Measurements from ENCODE around the gene FBXO40. TPM values are rescaled to one million over a fixed set of nuclear protein-coding genes. Genes with fewer than 3 reads are reported as not detected.

Gene FBXO40
- polyA plus RNA-seq, 3 donors = 0.03 TPM; not detected in 2

DNA sequence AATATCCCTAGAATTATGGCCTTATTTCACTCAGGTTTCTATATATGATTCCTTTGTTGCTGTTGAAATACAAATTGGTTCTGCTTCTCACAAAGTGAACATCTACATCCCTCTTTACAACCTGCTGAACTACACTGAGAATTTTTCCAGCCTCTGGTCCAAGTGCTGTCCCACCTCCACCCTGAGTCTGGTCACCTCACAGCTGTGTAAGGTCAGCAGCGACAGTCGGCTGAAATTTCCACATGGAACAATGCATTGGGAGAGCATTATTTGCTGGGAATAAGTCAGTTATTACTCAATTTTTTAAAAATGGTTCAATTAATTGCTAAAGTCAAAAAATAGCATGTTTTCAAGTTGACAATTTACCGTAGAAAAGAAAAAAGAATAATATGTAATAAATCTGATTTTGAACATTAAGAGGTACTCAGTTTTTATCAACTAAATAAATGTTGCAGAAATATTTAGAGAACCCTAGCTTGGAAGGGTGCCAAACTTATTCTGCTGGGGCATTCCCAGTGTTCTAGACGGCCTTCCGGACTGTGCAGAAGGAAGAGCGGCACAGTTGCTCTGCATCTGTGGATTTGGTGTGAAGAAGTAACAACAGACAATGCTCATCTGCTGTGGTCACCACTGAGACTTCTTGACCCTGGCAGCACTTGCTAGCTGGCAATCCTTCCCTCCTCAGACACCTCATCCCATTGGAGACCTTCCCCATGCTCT lies 65.7 kb downstream of the FBXO40 start:
- no peak for DNase-seq (ENCODE audit: extremely low read depth in 1 of 11, low read depth in 9 of 11, low spot score in 4 of 11)

DNA sequence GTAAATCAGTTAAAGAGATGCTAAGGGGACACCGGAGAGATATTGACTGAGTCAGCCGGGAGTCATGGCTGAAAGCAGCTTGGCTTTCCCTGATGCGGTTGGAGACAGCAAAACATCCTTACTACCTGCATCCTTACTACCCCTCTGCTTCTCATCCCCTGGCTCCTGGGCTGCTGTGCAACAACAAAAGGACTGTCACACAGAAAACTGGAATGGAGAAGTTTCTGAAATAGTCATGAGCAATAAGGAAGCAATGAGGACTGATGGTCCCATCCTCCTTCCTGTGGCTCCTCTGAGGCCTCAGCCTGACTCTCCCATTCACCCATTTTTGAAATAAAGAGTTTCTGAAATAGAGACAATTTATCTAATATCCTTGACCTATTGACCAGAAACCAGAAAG lies 66.4 kb downstream of the FBXO40 start:
- DNase-seq (ENCODE audit: extremely low read depth in 1 of 11, low read depth in 9 of 11, low spot score in 4 of 11) = no peak

DNA sequence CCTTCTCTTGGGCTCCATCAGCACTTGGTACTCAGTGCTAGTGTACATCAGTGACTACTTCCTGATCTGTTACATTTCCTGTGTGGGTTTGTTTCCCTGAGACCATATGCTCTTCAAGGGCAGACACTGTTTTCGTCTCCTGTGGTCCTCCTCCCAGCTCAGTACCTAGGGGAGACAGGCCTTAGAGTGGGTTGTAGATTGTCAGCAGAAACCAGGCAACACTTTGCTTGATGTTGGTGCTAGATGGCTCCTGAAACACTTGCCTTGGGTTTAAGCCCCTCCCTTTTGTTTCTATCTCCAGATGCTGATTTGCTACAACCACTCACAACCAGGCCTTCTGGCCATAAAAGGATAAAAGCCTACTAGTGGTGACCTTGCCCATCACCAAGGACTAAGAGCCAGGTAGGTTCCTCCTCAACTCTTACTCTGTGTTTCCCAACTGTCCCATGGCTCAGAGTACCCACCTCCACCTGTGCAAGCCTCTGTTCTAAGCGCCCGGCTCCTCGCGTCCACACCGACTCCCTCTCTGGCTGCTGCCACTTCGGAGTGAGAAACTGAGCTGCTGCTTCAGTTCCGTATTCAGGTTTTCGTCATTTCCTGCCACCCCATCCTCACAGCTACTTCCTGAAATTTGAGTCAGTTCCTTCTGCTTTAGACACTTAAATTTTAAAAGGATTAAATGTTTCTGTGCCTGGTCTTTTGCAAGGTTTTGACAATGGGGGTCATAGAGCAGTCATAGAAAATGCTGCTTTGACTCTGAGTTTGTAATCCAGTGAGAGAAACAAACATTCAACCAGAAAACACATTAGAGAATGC lies 67.4 kb downstream of the FBXO40 start, which contains the start of gene HCLS1:
TSS of gene HCLS1 (minus strand) at position 548 of the 816 bp plus-strand sequence. CDS start 2,556 bp downstream, outside the sequence.
- DNase-seq (ENCODE audit: extremely low read depth in 1 of 11, low read depth in 9 of 11, low spot score in 4 of 11) = no peak

DNA sequence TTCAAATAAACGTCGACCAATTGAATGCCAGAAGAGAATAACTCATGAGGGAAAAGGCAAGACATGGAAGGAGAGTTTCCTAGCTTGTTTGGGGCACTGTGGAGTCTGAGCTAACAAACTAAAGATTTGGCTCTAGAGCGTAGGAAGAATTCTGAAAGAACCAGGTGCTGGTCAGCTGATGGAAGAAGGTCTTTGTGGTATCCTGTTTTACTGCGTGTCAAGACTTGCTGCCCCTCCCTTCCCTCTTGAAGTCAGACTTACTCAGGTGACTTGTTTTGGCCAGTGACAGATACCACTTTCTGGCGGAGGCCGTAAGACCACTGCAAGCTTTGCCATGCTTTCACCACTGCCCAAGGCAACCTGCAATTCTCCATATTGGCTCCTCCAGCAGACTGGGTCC lies 68.2 kb downstream of the FBXO40 start:
- DNase-seq (ENCODE audit: extremely low read depth in 1 of 11, low read depth in 9 of 11, low spot score in 4 of 11) = no peak

DNA sequence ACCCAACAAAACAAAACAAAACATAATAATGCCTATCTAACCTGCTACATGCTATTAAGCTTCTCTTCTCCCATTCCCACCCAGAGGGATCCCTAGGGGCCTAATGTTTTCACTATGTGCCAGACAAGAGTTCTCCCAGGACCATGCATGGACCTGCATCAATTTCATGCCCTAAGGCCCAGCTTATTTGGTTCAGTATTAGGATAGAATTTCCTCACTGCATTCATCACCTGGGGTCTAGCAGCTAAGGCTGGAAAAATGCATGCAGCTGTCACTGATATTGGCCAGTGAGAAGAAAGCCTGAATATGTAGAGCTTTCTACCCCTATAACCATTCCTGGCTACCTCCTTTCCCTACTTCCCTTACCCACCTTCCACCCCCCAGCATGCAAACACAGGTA lies 69.6 kb downstream of the FBXO40 start:
- no peak for DNase-seq (ENCODE audit: extremely low read depth in 1 of 11, low read depth in 9 of 11, low spot score in 4 of 11)

DNA sequence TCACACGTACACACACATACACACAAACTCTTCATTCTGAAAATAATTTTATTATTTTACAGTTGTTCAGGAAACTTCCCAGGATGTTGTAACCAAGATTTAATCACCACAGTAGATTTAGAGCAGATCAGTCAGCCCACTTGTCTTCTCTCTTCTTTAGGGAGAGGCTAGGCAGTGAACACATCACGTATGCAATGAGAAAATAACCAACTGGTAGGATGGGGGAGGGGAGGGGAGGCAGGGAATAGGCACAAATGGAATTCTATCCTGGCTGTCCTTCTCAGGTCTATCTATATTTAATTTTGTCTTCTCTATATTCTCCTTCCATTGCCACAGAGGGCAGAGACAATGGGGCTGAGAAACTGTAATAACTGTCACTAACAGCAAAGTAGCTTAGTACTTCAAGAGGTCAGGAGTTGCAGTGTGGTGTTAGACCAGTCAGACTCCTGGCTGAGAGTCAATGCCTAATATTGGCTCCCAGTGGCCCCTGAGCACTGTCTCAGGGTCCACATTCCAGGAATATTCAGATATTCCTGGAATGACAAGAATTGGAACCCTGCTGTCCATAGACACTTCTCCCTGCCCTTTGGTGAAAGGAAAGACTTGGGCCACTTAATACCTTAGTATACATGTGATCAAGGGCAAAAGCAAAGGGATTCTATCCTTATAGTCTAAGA lies 70.1 kb downstream of the FBXO40 start:
- DNase-seq (ENCODE audit: extremely low read depth in 1 of 11, low read depth in 9 of 11, low spot score in 4 of 11) = no peak

DNA sequence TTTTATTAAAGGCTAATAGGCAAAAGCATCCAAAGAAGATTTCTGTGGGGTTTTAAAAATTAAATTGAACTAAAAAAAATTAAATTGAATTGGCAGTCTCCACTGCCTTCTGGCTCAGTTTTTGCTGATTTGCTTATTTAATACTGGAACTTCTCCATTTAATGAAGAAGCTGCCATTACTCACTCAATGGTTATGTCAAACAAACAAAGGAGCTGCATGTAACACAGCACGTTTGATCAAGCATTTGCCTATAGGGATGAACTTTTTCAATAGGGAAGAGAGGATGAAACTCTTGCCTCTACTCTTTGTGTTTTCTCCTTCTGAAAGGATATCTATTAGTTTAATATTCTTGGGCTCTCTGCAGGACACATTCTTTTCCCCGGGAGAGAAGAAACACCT lies 72.3 kb downstream of the FBXO40 start:
- DNase-seq (ENCODE audit: extremely low read depth in 1 of 11, low read depth in 9 of 11, low spot score in 4 of 11) = no peak

DNA sequence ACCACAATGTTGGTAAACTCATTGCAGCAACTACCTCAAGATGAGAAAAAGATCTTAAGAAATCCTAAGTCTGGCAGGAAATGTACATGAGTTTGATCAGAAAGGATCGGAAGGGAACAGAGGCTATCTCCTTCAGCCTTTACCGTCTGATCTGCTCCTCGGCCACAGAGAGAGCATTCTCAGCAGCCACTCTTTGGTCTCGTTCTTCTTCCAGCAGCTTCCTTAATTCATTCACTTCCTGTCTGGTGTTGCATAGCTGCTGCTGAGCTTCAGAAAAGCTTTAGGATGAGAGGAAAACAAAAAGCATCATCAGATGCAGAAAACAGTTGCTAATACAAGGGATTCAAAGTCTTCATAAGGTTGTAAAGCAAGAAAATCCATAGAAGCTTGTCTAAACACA lies 74.2 kb downstream of the FBXO40 start:
- no peak for DNase-seq (ENCODE audit: extremely low read depth in 1 of 11, low read depth in 9 of 11, low spot score in 4 of 11)

DNA sequence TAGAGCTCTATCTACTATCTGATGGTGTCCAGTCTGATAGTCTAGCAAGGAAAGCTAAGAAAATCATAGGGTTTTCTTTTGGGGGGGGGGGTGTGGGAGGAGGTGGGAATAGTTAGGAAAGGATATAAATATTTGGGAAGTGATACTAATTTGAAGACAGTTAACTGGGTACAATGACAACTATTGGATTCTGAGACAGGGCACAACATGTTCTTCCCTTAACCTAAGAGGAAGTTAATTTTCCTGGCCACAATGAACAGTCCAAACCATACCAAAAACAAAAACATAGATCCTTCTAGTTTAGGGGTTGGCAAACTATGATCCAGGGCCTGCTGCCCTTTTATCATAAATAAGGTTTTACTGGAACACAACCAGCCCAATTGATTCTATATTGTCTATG lies 77.5 kb downstream of the FBXO40 start:
- no peak for DNase-seq (ENCODE audit: extremely low read depth in 1 of 11, low read depth in 9 of 11, low spot score in 4 of 11)

DNA sequence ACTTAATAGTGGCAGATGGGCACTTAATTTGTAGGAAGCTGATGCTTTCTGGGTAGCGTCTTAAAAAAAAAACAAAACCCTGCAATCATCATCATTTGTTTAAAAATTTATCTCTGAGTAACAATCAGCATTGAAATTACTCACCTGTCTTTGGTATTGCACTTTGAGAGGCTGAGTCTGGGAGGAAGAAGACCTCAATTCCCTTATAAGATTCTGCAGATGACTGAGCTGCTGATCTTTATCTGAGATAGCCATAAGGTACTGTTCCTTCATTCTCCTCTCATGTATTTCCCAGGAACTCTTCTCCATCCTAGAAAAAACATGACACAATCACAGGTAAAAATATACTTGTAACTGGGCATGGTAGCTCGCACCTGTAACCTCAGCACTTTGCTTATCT lies 84.0 kb downstream of the FBXO40 start:
- DNase-seq (ENCODE audit: extremely low read depth in 1 of 11, low read depth in 9 of 11, low spot score in 4 of 11) = no peak

Other genes with a start within 250 kb of the FBXO40 start
- gene POLQ, start 47.4 kb upstream of the FBXO40 start, polyA plus RNA-seq (ENCODE audit: insufficient read length in 3 of 3) = 1 to 10 TPM; 4.7 to 7.4 (median 7.2) TPM
- gene ARGFX, start 25.4 kb upstream of the FBXO40 start, polyA plus RNA-seq (ENCODE audit: insufficient read length in 3 of 3) = not detected
- 1 to 10 TPM; 4.9 to 8.2 (median 7.6) TPM for gene HCLS1, start 67.5 kb downstream of the FBXO40 start, polyA plus RNA-seq (ENCODE audit: insufficient read length in 3 of 3)
- gene GOLGB1, start 156.4 kb downstream of the FBXO40 start, polyA plus RNA-seq (ENCODE audit: insufficient read length in 3 of 3) = 10 to 100 TPM; 80.1 to 98.1 (median 88.4) TPM
- 10 to 100 TPM; 29.3 to 44.5 (median 36.7) TPM for gene IQCB1, start 241.7 kb downstream of the FBXO40 start, polyA plus RNA-seq (ENCODE audit: insufficient read length in 3 of 3)
- 10 to 100 TPM in 1 of 3 donors, 1 to 10 TPM in 2; 7.8 to 10.3 (median 8.2) TPM for gene EAF2, start 241.8 kb downstream of the FBXO40 start, polyA plus RNA-seq (ENCODE audit: insufficient read length in 3 of 3)